GM21528 (cell line): ENCODE data around the gene CLDN16.

Source experiments
- ATAC-seq: cut with Tn5 transposase; IDR thresholded peaks from one replicate; pipeline ENCODE4 v1.9.1; 2021; ENCODE audit warnings: mild to moderate bottlenecking, moderate library complexity; ENCODE audit not compliant: unreplicated experiment, low FRiP score

CLDN16 gene

GRCh38 chr3:190433626-190434025, 45.7 kb downstream of the CLDN16 start:
- no peak for ATAC-seq

- ATAC-seq = no peak
Measured at GRCh38 chr3:190435618-190436017, 47.7 kb downstream of the CLDN16 start.

- no peak for ATAC-seq
Measured at GRCh38 chr3:190436331-190436730, 48.4 kb downstream of the CLDN16 start.

GRCh38 chr3:190442240-190442639, 54.3 kb downstream of the CLDN16 start:
- ATAC-seq = no peak

- no peak for ATAC-seq
Measured at GRCh38 chr3:190443257-190443656, 55.3 kb downstream of the CLDN16 start.

GRCh38 chr3:190444006-190444405, 56.0 kb downstream of the CLDN16 start:
- ATAC-seq = no peak

- no peak for ATAC-seq
Measured at GRCh38 chr3:190444576-190445145, 56.7 kb downstream of the CLDN16 start.

GRCh38 chr3:190446573-190447279, 58.8 kb downstream of the CLDN16 start:
- no peak for ATAC-seq

- ATAC-seq = no peak
Measured at GRCh38 chr3:190448256-190448655, 60.3 kb downstream of the CLDN16 start.

GRCh38 chr3:190449801-190450200, 61.8 kb downstream of the CLDN16 start, which contains the start of gene TMEM207:
Gene TMEM207, minus strand, starts transcription at chr3:190449901. Its CDS starts 92 bp downstream, at chr3:190449809.
- no peak for ATAC-seq

- ATAC-seq = no peak
Measured at GRCh38 chr3:190455828-190456227, 67.9 kb downstream of the CLDN16 start.

GRCh38 chr3:190456770-190457169, 68.8 kb downstream of the CLDN16 start:
- no peak for ATAC-seq

GRCh38 chr3:190458040-190458439, 70.1 kb downstream of the CLDN16 start:
- no peak for ATAC-seq
